AML-193 (cell line): Measurements from ENCODE around the gene DISP3.

Experiments used
- DNase-seq, 2 experiments: peaks; one replicate each; lab custom pipeline; 2025; lab: John Stamatoyannopoulos, UW

The DISP3 gene

DNA sequence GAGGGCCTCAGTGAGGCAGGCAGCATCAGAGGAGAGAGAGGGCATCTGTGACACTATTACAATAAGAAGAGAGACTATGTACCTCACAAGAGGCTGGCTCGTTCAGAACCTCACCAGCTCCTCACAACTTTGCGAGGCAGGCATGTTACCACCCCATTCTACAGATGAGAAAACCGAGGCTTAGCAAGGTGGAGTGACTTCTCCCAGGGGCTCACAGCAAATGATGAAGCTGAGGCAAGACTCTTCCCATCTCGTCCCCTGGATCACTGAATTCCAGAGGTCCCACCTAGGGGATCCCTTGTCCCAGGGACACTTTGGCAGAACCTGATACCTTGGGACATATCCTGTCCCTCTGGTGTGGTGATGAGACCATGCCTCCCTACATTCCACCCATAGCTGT lies 64.4 kb downstream of the DISP3 start:
- no peak for DNase-seq

DNA sequence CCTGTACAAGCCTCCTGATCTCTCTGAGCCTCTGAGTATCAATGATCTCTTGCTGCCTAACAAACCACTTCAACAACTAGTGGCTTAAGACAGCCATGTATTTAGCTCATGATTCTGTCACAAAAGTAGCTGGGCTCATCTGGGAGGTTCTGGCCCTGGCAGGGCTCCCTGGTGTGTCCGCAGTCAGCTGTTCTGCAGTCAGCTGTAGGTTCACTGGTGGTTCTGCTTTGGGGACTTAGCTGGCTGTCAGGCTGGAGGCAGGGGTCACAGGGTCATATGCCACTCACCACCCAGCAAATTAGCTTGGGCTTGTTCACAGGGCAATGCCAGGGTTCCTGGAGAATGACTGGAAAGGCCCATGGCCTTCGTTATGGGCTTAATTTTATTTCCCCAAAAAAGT lies 64.8 kb downstream of the DISP3 start:
- no peak for DNase-seq

DNA sequence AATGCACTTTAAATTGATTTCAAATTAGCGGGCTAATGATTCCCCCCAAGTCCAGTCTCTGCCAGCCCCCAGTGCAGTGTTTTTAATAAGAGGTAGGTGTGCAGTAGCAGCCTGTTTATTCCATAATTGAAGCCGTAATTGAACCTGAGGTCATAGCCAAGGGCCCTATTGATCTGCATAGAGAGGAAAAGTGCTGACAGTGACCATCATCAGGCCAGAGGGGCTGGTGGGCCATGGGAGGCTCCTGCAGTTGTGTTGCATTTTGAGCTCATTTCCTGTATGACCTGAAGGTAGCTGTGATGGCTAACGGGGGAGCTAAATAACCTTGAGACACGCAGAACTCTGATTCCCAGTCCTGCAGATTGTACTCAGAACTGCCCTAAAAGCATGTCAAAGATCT lies 67.5 kb downstream of the DISP3 start:
- no peak for DNase-seq

DNA sequence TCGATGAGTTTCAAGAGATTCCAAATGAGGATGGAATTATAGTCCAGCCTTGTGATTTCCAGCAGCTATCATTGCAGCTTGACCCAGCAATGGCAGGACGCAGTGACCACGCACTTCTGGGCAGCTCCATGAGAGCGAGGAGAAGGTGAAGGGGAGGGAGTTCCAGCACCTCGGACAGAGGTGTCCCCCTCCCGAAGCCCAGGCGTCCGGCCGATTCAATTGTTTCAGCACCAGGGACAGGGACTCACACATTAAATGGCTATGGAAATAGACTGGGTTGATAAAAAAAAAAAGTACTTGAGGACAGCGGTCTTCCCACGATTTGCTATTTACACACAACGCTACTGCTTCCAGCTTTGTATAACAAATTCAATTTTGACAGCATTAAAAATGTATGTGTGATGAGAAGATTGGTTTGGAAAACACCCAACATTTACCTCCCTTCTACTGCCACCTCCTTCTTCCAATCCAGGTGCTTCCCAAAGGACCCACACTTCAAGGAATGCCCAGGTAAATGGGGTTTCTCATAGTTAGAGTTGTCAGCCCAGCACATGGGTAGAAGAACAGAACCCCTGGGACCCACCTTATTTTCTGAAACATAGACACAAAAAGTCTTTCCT lies 71.8 kb downstream of the DISP3 start:
- peak; percentile 54 to 71 for DNase-seq

DNA sequence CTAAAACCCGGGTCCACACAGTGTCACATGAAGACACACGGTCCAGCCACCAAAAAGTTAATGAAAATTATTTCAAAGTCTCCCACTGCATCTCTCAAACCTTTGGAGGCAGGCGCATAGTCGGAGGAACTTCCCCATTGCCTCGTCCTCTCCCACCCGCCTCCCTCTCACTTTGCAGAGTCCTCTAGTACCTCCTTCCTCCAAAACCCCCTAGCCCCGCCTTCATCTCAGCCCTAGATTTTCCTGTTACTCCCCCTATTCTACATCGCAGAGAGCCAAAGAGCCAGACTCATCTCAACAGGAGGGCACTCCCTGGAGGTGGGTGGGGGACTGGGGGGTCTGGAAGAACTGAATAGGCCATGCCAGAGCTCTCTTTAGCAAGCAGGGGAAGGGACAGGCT lies 79.3 kb downstream of the DISP3 start:
- no peak for DNase-seq

DNA sequence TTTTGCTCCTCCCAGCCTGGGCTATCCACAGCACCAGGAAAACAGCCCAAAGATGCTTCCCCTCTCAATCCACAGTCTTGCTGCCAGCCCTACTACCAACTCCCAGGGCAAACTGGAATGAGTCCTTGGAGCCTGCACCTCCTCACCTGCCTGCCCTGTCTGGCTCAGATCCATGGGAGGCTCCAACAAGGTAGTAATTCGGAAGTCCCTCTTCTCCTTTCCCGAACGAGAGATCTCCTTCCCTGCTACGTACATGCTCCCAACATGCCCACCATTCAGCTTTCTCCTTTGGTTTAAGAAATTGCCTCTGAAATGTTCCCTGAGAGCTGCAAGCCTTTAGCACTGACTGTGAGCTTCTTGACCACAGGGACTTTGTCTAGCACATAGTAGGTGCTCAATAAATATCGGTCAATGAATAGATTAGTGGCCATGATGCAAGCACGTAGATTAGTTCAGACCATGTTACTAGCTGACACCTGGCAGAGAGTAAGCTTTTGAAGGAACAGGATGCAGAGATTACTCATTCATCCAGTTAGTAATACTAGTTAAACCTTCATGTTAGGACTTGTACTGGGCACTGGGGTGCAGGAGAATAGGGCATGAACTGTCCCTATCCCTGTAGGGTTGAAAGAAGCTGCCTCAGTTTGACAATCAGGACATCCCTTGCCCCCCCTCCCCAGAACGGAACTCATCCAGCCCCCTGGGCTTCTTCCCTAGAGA lies 80.1 kb downstream of the DISP3 start:
- no peak for DNase-seq

DNA sequence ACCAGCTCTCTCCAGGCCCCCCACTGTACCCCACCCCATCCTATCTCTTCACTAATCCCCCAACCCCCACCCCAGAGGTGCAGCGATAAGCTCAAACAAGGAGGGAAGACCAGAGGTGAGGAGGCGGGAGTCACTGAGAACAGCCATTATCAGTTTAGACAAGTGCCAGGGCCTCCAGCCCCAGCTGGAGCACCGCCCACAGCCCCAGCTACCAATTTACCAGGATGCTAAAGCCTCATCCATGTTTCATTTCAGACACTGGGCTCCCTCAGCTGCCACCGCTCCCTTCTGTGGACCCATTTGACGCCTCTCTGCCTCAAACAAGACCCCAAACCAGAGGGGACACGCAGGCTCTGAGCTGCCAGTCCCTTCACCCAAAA lies 80.6 kb downstream of the DISP3 start:
- DNase-seq: no peak

DNA sequence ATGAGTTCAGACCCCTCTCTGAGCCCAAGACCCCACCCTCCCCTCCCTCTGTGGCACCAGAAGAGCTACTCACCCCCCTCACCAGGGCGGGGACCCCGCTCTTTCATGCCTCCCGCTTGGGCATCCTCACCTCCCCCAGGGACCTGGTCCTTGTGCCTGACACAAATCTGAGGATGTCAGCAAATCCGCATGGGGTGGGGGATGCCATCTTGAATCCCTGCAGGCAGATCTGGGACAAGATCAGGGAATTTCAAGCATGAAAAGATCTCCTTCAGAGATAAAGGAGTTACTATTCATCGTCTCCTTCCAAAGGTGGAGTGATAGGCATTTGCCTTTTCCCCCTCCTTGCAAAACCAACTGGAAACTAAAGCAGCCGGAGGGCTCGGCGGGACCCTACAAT lies 81.1 kb downstream of the DISP3 start:
- DNase-seq: no peak

DNA sequence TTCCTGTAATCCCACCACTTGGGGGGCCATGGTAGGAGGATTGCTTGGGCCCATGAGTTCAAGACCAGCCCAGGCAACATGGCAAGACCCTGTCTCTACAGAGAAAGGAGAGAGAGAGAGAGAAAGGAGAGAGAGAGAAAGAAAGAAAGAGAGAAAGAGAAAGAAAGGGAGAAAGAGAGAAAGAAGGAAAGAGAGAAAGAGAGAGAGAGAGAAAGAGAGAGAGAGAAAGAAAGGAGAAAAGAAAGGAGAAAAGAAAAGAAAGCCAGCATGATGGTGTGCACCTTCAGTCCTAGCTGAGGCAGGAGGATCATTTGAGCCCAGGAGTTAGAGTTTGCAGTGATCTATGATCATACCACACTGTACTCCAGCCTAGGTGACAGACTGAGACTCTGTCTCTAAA lies 82.8 kb downstream of the DISP3 start:
- no peak for DNase-seq

DNA sequence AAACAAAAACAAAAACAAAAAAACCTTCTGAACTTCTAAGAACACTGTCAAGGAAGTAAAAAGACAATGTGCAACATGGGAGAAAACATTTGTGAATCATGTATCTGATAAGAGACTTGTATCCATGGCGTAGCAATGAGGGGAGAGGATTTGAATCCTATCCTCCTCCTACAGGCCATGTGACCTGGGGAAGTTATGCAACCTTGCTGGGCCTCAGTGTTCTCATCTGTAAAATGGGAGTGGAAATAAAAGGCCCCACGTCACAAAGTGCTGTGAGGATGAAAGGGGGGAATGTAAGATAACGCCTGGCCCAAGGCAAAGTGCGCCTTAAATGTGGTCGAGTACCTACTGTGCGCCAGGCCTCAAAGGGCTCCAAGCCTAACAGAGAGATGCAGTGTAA lies 83.7 kb downstream of the DISP3 start:
- DNase-seq: no peak

DNA sequence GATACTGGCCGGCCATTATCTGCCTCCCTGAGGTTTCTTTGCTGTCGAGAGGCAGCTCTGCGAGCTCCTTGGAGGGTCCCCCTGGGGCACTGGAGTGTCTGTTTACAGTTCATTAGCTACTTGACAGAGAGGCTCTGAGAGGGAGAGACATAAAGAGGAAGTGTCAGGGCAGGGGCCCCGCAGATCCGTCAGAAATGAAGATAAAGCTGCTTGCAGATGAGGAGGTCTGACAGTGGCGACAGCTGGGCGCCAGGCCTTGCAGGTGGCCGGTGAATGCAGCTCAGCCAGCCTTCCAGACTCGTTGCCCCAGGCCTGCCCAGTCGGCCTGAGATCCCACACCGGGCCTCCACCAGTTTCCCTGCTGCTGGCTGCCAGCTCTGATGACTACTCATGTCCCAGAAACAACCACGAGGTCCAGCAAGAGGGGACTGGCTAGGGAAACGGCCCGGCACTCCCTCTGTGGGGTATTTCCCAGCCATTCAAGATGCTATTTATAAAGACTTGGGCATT lies 84.7 kb downstream of the DISP3 start:
- no peak for DNase-seq

DNA sequence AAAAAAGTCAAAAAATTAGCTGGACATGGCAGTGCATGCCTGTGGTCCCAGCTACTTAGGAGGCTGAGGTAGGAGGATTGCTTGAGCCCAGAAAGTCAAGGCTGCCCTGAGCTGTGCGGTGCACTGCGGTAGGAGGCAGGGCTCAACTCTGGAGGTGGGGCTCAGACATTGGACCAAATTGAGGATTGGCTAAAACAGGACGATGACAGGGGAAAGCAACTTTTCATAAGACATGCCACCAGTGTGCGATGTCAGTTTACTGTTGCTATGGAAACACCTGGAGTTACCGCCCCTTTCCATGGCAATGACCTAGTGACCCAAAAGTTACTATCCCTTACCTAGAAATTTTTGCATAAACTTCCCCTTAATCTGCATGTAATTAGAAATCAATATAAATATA lies 85.3 kb downstream of the DISP3 start:
- no peak for DNase-seq

DNA sequence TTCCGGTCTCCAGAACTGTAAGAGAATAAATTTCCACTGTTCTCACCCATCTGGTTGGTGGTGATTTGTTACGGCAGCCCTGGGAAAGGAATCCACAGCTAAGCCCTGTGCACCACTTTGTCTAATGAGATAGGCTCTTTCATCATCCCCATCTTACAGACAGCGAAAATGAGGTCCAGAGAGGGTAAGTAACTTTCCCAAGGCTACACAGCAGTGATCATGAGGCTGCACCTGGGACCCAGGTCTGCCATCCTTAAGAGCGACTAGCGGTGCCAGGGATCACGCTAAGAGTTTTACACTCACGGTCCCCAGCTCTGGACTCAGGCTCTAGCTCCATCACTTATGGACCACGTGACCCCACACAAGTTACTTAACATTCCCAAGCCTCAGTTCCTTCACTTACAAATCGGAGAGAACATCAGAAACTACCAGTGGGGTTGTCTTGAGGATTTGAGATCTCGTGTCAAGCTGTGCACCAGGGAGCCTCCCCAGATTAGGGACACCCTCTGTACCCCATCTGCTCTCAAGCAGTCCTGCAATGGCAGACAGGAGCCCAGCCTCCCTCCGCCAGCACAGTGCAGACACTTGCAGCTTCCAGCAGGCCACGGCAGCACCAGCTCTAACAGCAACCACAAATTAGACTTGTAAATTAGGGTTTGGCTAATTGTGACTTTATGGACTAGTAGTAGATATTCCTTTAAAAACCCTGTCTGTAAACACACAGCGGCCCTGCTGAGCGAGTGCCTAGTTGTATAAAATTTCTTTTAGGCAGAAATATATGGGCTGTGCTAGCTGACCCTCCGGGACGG lies 87.3 kb downstream of the DISP3 start:
- DNase-seq: no peak

DNA sequence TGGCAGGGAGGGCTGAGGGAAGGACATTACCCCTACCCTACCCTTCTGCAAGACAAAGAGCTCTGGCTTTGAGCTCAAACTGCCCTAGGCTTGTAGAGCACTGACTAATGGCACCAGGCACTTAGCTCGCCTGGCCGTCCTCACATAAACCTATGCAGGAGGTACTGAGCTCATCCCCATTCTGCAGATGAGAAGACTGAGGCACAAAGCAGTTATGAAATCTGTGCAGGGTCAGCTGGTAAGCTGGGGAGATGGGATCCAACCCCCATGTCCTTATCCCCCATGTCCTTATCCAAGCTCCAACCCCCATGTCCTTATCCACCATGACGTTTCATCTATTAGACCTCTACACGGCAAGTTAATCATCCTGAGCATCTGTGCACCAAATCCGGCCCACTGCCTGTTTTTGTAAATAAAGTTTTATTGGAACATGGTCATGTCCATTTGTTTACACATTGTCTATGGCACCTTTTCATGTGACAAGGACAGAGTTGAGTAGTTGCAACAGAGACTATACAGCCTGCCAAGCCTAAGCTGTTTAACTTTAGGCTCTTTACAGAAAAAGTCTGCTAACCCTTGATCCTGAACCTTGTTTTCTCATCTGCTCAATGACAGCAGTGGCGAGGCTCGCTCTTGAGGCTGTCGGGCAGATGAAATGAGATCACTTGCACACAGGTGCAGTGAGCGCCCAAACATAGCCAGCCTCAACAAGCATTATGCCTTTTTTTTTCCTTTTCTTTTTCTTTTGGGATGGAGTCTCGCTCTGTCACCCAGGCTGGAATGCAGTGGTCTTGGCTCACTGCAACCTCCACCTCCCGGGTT lies 88.5 kb downstream of the DISP3 start:
- no peak for DNase-seq

DNA sequence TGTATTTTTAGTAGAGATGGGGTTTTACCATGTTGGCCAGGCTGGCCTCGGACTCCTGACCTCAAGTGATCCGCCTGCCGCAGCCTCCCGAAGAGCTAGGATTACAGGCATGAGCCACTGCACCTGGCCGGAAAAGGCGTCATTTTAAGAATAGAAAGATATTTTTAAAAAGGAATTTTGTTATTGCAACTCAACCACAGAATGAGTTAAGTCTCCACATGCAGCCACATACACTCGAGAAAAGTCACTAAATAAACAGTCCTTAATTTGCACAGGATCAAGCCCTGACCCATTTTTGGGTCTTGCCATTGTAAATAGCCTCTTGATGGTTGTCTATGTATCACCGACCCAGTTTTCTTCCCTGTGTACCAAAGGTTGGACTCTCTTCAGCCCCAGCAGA lies 89.7 kb downstream of the DISP3 start:
- DNase-seq: no peak

DNA sequence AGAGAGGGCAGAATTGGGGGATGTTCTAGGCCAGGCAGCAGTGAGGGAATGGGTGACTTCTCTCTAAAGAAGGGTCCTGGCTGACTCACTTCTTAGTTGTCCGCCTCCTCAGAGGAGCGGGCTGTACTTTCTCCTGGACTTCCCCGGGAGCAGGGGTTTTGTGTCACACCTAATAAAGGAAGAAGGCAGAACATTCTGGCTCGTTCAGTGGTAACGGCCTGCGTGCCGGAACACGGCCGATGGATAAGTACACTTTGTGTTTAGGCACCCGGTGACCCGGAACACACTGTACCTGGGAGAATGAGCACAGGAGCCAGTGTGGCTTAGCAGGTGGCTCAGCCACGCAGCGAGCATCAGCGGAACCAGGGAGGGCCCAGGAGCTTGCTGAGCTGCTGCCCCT lies 90.6 kb downstream of the DISP3 start:
- DNase-seq: no peak

DNA sequence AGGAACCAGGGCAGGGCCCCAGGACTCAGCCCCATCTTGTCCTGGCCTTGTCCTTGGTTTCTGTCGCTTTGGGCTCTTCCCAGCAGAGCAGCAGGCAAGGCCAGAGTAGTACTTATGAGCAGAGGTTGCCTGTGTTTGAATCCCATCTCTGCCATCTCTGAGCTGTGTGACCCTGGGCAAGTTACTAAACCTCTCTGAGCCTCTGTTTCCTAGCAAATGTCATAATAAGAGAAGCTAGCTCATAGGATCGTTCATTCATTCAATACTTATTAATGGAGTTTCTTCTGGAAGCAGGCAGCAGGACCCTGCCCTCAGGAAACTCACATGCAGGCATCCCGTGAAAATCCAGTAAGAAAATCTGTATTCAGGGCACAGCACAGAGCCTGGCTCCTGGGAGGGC lies 91.0 kb downstream of the DISP3 start:
- no peak for DNase-seq

DNA sequence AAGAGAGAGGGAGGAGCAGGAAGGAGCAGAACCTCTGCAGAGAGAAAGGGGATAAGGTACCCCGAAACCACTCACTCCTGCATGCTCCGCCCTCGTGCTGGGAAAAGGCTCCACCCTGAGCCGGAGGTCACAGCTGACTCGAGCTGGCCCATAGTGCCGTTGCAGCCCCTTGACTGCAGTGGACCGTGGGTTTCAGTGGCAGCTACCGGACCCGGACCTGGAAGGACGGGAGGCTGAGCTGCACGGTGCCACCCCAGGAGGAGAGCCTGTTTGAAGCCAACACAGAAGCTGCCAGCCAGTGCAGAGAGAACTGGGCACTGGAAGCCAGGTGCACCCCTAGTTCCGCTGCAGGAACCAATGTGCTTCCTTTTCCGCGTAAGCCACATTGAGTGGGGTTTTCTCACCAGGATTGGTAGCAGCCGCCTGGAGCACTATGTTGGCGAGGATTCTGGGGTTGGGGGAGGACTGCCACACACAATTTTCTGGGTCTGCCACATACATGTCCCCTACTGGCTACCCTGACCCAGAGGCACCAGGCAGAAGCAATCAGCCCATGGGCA lies 91.9 kb downstream of the DISP3 start:
- DNase-seq: no peak

DNA sequence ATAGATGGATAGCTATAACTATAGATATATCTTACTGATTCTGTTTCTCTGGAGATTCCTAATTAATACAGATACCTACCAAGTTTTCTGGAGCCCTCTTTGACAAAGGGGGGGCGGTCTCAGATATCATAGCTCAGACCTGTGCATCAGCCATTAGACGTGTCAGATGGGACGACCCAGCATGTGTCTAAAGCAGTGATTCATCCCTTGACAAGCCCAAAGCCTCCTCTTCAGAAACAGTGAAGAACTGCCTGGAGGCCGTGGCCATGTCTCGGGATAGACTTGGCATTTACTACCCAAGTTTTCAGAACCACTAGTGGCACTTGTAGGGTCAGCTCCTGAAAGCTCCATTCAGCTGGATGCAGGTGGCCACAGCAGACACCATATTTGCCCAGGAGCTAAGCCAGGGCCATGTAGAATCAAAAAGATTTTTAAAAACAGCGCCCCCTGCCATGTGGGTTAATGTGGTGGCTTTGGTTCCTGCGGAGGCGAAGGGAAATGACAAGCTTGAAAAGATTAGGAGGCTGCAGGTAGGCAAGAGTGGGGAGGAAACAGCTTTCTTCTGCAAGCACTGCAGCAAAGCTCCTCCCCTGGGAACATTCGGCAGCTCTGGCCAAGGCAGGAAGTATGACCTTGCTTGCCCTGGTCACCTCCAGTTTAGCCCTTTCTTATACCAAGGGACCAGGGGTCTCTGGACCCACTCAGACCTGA lies 93.1 kb downstream of the DISP3 start:
- DNase-seq: no peak

DNA sequence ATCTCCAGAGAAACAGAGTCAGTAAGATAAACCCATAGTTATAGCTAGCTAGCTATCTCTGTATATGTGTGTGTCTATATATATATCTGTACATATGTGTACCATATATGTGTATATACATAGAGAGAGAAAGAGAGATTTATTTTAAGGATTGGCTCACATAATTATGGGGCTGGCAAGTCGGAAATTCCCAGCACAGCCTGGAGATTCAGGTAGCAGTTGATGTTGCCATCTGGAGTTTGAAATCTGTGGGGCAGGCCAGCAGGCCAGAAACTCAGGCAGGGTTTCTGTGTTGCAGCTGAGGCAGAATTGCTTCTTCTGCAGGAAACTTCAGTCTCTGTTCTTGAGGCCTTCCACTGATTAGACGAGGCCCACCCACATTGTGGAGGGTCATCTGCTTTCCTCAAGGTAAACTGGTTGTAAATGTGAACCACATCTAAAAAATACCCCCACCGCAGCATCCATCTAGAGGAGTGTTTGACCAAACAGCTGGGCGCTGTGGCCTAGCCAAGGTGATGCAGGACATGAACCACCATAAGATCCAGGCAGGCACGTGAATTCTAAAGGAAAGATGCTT lies 94.2 kb downstream of the DISP3 start:
- no peak for DNase-seq

DNA sequence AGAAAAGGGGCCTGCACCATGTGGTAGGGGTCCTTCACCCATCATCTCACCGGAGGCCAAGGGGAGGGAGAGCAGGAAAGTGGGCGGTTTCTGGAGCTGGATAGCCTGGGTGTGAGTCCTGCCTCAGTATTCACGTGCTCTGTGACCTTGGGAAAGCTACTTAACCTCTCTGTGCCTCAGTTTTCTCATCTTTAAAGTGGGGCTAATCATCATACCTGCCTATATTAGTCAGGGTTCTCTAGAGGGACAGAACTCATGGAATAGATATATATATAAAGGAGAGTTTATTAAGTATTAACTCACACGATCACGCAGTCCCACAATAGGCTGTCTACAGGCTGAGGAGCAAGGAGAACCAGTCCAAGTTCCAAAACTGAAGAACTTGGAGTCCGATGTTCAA lies 96.6 kb downstream of the DISP3 start:
- DNase-seq: no peak
